Fibroblast of lung (primary cell): ENCODE measurements around the gene OSBPL6. TPM values are rescaled to one million over a fixed set of nuclear protein-coding genes. Genes with fewer than 3 reads are reported as not detected.

Source experiments
- DNase-seq, 2 donors: peaks; one replicate each; pipeline versions ENCODE4 v3.0.0 to v3.0.0-alpha.2; 2010; ENCODE audit warnings: low read depth in 2 of 2
- H2AFZ ChIP-seq: 2 replicates; pipeline ENCODE4 v1.5.1; 2012; ENCODE audit warnings: low read length, control low read depth, inconsistent platforms
- H3K27ac ChIP-seq: 2 replicates; pipeline ENCODE4 v1.5.1; 2011; ENCODE audit warnings: low read length, control low read depth; ENCODE audit not compliant: insufficient read depth
- H3K27me3 ChIP-seq: 2 replicates; pipeline ENCODE4 v1.5.1; 2011; ENCODE audit warnings: mild to moderate bottlenecking, low read length; ENCODE audit not compliant: control insufficient read depth, insufficient read depth
- H3K36me3 ChIP-seq: 2 replicates; pipeline ENCODE4 v1.5.1; 2011; ENCODE audit warnings: low read length; ENCODE audit not compliant: control insufficient read depth, insufficient read depth
- H3K4me1 ChIP-seq: 2 replicates; pipeline ENCODE4 v1.5.1; 2011; ENCODE audit warnings: low read length; ENCODE audit not compliant: control insufficient read depth, insufficient read depth; ENCODE audit errors: extremely low read depth
- H3K4me2 ChIP-seq: 2 replicates; pipeline ENCODE4 v1.5.1; 2011; ENCODE audit warnings: low read length, control low read depth; ENCODE audit not compliant: insufficient read depth; ENCODE audit errors: extremely low read depth
- H3K4me3 ChIP-seq, 4 experiments: fragments of 200-600 bp in 1 of 4; sonication (generic) in 1 of 4; replicated peaks in 1 of 4; 2 replicates each; pipeline ENCODE4 v1.5.1; 2011 to 2016; ENCODE audit warnings: low read length in 4 of 4, low read depth in 3 of 4, mild to moderate bottlenecking in 3 of 4, control low read depth in 2 of 4, inconsistent platforms in 1 of 4, mixed read lengths in 1 of 4; ENCODE audit not compliant: insufficient read depth in 1 of 4; ENCODE audit errors: control extremely low read depth in 1 of 4
- H3K79me2 ChIP-seq: 2 replicates; pipeline ENCODE4 v1.5.1; 2012; ENCODE audit warnings: mild to moderate bottlenecking, low read length, inconsistent platforms; ENCODE audit not compliant: control insufficient read depth, insufficient read depth
- H3K9ac ChIP-seq: 2 replicates; pipeline ENCODE4 v1.5.1; 2011; ENCODE audit warnings: mild to moderate bottlenecking, low read length, control low read depth; ENCODE audit not compliant: insufficient read depth
- H3K9me3 ChIP-seq: 2 replicates; pipeline ENCODE4 v1.5.1; 2012; ENCODE audit warnings: low read depth, low read length; ENCODE audit not compliant: control insufficient read depth, insufficient read depth
- H4K20me1 ChIP-seq: 2 replicates; pipeline ENCODE4 v1.5.1; 2011; ENCODE audit warnings: low read length; ENCODE audit not compliant: control insufficient read depth, insufficient read depth; ENCODE audit errors: extremely low read depth
- EZH2 ChIP-seq: IDR thresholded peaks from 2 replicates; pipeline ENCODE4 v1.5.1; 2012; ENCODE audit warnings: low read length, control low read depth, mild to moderate bottlenecking; ENCODE audit errors: missing control alignments
- polyA plus RNA-seq, 2 donors: library from polyadenylated mRNA; depleted of rRNA in 1 of 2; stranded (reverse) in 1 of 2; unstranded in 1 of 2; fragments of >200 nt; gene quantifications; 2 replicates each; pipeline ENCODE4 v1.2.1, GENCODE V29; 2011 to 2012; ENCODE audit warnings: missing spikeins in 1 of 2
- total RNA-seq: library from RNA; depleted of rRNA; stranded (reverse); fragments of >200 nt; gene quantifications from 2 replicates; pipeline ENCODE4 v1.2.1, GENCODE V29; 2014
- TF ChIP-seq, protein P1 (sequence below), 2 donors: IDR thresholded peaks in 1 of 2; conservative IDR thresholded peaks in 1 of 2; 1 replicate in 1 of 2; 2 replicates in 1 of 2; pipeline ENCODE4 v1.5.1; 2011 to 2012; ENCODE audit warnings: low read length in 2 of 2, control low read depth in 1 of 2, inconsistent platforms in 1 of 2, low read depth in 1 of 2, mild to moderate bottlenecking in 1 of 2

The OSBPL6 gene
- total and polyA plus RNA-seq, 2 donors (not counting 1 experiment from before 2014, with no cell fraction given): 1.0 to 5.3 TPM

- H3K9me3 ChIP-seq: no peaks in the 10 kb centered on the region
- H3K9ac ChIP-seq: no peak overlapping the region
- no peak overlapping the region for H2AFZ ChIP-seq
- H3K4me2 ChIP-seq: no peak overlapping the region
- no peaks in the 10 kb centered on the region for H3K4me1 ChIP-seq
- H3K4me3 ChIP-seq: no peak overlapping the region
- H3K36me3 ChIP-seq: no peaks in the 10 kb centered on the region
- no peak for TF ChIP-seq EZH2
- TF ChIP-seq, protein P1, sequence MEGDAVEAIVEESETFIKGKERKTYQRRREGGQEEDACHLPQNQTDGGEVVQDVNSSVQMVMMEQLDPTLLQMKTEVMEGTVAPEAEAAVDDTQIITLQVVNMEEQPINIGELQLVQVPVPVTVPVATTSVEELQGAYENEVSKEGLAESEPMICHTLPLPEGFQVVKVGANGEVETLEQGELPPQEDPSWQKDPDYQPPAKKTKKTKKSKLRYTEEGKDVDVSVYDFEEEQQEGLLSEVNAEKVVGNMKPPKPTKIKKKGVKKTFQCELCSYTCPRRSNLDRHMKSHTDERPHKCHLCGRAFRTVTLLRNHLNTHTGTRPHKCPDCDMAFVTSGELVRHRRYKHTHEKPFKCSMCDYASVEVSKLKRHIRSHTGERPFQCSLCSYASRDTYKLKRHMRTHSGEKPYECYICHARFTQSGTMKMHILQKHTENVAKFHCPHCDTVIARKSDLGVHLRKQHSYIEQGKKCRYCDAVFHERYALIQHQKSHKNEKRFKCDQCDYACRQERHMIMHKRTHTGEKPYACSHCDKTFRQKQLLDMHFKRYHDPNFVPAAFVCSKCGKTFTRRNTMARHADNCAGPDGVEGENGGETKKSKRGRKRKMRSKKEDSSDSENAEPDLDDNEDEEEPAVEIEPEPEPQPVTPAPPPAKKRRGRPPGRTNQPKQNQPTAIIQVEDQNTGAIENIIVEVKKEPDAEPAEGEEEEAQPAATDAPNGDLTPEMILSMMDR (conservative IDR thresholded peaks at IDR 0.05 in 1 of 2, IDR thresholded peaks at IDR 0.05 in 1 of 2; ENCODE audit: low read depth in 1 of 2, low read length in 2 of 2): no peak
- no peaks in the 10 kb centered on the region for H3K79me2 ChIP-seq
- no peak for DNase-seq
- no peak overlapping the region for H3K27ac ChIP-seq
- H4K20me1 ChIP-seq: no peaks in the 10 kb centered on the region
- no peaks in the 10 kb centered on the region for H3K27me3 ChIP-seq
Observed at GRCh38 chr2:178286636-178287035, 92.3 kb downstream of the OSBPL6 start.

DNA sequence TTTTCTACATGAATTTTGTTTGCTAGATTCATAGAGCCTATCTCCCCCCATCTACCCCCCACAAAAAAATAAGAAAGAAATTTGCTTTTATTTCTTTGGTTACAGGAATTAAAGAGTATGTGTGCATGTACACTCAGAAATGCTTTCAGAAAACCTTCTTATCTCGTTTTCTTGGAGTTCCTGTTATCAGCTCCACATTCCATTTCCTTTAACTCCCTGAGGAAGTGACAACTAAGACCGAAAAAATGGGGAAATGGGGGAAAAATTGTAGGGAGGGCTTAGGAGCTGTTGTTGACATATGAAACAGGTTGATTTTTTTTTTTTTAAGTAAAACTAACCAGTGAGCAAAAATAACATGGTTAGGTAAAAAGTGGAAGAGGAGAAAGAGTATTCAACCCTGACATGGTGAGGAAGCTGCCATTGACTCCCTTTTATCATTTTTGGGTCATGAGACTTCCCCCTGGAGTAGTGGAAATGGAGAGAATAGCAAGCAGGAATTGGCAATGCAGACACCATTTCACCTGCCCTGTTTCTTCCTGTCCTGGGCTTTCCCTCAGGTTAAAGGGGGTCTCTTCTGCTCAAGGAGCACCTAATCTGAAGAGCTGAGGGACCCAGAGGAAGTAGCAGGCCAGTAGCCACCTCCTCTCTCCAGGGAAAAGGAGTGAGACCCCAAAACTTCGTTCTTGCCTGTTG is 93.5 kb downstream of the OSBPL6 start:
- Histone ChIP-seq H3K4me2 (no peak overlapping the region), H3K4me3 (no peak overlapping the region), H2AFZ (no peak overlapping the region), H3K27ac (no peak overlapping the region), H3K79me2 (no peaks in the 10 kb centered on the region), H3K4me1 (no peaks in the 10 kb centered on the region), H3K36me3 (no peaks in the 10 kb centered on the region), H3K27me3 (no peaks in the 10 kb centered on the region), H3K9ac (no peak overlapping the region), H4K20me1 (no peaks in the 10 kb centered on the region), H3K9me3 (no peaks in the 10 kb centered on the region)
- no peak for TF ChIP-seq EZH2
- TF ChIP-seq, protein P1 (conservative IDR thresholded peaks at IDR 0.05 in 1 of 2, IDR thresholded peaks at IDR 0.05 in 1 of 2; ENCODE audit: low read depth in 1 of 2, low read length in 2 of 2): no peak
- DNase-seq: no peak

DNA sequence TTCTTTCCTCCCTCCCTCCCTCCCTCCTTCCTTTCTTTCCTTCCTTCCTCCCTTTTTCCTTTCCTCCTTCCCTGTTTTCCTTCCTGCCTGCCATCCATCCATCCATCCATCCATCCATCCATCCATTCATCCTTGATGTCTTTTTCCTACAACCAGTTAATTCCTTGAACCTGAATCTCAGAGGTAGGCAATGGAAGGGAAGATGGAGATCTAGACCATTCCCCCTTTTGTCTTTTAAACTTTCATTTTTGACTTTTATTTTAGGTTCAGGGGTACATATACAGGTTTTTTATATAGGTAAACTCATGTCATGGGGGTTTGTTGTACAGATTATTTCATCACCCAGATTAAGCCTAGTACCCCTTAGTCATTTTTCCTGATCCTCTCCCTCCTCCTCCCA is 97.4 kb downstream of the OSBPL6 start:
- Histone ChIP-seq H3K27ac (no peak overlapping the region), H3K79me2 (no peaks in the 10 kb centered on the region), H3K9me3 (no peaks in the 10 kb centered on the region), H3K27me3 (no peaks in the 10 kb centered on the region), H4K20me1 (no peaks in the 10 kb centered on the region), H3K36me3 (no peaks in the 10 kb centered on the region), H2AFZ (no peak overlapping the region), H3K4me3 (no peak overlapping the region), H3K4me1 (no peaks in the 10 kb centered on the region), H3K9ac (no peak overlapping the region), H3K4me2 (no peak overlapping the region)
- DNase-seq: no peak
- TF ChIP-seq, protein P1 (conservative IDR thresholded peaks at IDR 0.05 in 1 of 2, IDR thresholded peaks at IDR 0.05 in 1 of 2; ENCODE audit: low read depth in 1 of 2, low read length in 2 of 2): no peak
- TF ChIP-seq EZH2: no peak
